ENCODE measurements around the gene TCOF1.

TCOF1 gene

GRCh38 chr5:150323092-150323491 lies 34.4 kb upstream of the TCOF1 start:
- DNase-seq (ENCODE audit: low spot score), result no peak

- DNase-seq (ENCODE audit: low spot score), result no peak
Measured at GRCh38 chr5:150323819-150324218, 33.7 kb upstream of the TCOF1 start.

GRCh38 chr5:150325426-150325825 lies 32.1 kb upstream of the TCOF1 start:
- DNase-seq (ENCODE audit: low spot score), result no peak

GRCh38 chr5:150326707-150327106 lies 30.8 kb upstream of the TCOF1 start:
- no peak for DNase-seq (ENCODE audit: low spot score)

GRCh38 chr5:150327139-150327538 lies 30.4 kb upstream of the TCOF1 start:
- DNase-seq (ENCODE audit: low spot score), result no peak

- DNase-seq (ENCODE audit: low spot score), result no peak
Measured at GRCh38 chr5:150328515-150328914, 29.0 kb upstream of the TCOF1 start.

GRCh38 chr5:150329038-150329437 lies 28.5 kb upstream of the TCOF1 start:
- DNase-seq (ENCODE audit: low spot score), result no peak

- no peak for DNase-seq (ENCODE audit: low spot score)
Measured at GRCh38 chr5:150329881-150330876, 27.3 kb upstream of the TCOF1 start.

- DNase-seq (ENCODE audit: low spot score), result no peak
Measured at GRCh38 chr5:150333400-150333799, 24.1 kb upstream of the TCOF1 start.

- no peak for DNase-seq (ENCODE audit: low spot score)
Measured at GRCh38 chr5:150335778-150336177, 21.7 kb upstream of the TCOF1 start.

- no peak for DNase-seq (ENCODE audit: low spot score)
Measured at GRCh38 chr5:150338546-150338945, 19.0 kb upstream of the TCOF1 start.

- DNase-seq (ENCODE audit: low spot score), result no peak
Measured at GRCh38 chr5:150339165-150339564, 18.3 kb upstream of the TCOF1 start.

GRCh38 chr5:150339841-150340240 lies 17.7 kb upstream of the TCOF1 start:
- no peak for DNase-seq (ENCODE audit: low spot score)

- no peak for DNase-seq (ENCODE audit: low spot score)
Measured at GRCh38 chr5:150340614-150341255, 16.8 kb upstream of the TCOF1 start.

GRCh38 chr5:150341331-150341730 lies 16.2 kb upstream of the TCOF1 start:
- no peak for DNase-seq (ENCODE audit: low spot score)

GRCh38 chr5:150341989-150342388 lies 15.5 kb upstream of the TCOF1 start:
- DNase-seq (ENCODE audit: low spot score), result no peak

- DNase-seq (ENCODE audit: low spot score), result no peak
Measured at GRCh38 chr5:150342583-150342982, 14.9 kb upstream of the TCOF1 start.

- no peak for DNase-seq (ENCODE audit: low spot score)
Measured at GRCh38 chr5:150343994-150344631, 13.4 kb upstream of the TCOF1 start.

- DNase-seq (ENCODE audit: low spot score), result no peak
Measured at GRCh38 chr5:150345716-150346115, 11.8 kb upstream of the TCOF1 start.

GRCh38 chr5:150346592-150346991 lies 10.9 kb upstream of the TCOF1 start:
- DNase-seq (ENCODE audit: low spot score), result no peak

- no peak for DNase-seq (ENCODE audit: low spot score)
Measured at GRCh38 chr5:150347003-150347402, 10.5 kb upstream of the TCOF1 start.

GRCh38 chr5:150347451-150347850 lies 10.0 kb upstream of the TCOF1 start:
- DNase-seq (ENCODE audit: low spot score), result no peak
